Measurements from ENCODE around the gene MBNL1. TPM values are rescaled to one million over a fixed set of nuclear protein-coding genes. Genes with fewer than 3 reads are reported as not detected.
A peak's percentile ranks its signal among the peaks of the same experiment; 100 is the strongest.

The MBNL1 gene
- total RNA-seq, 1 donor, result 545 TPM

DNA sequence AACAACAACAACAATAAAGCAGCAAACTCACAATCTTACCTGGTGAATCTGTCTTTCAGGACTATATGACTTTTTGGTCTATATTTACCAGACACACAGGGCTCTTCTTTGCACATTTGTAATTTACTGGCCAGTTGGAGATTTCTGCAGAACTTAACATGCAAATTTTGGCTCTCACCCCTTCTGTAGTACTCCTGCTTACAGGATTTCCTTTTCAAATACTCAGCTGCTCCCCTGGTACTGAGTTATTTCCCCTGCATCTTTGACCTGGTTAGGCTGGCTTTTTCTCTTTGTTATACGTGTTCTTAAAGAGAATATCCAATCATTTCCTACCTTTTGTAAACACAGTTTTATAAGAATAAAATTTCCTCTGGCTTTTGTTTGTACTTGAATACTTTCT is 228.0 kb downstream of the MBNL1 start:
- no peak for DNase-seq (ENCODE audit: insufficient read length, low spot score, missing footprints)
- no peak overlapping the region for H3K4me2 ChIP-seq (ENCODE audit: insufficient read depth, low read length)
- H3K27ac ChIP-seq (ENCODE audit: low read depth, low read length), result no peak overlapping the region

DNA sequence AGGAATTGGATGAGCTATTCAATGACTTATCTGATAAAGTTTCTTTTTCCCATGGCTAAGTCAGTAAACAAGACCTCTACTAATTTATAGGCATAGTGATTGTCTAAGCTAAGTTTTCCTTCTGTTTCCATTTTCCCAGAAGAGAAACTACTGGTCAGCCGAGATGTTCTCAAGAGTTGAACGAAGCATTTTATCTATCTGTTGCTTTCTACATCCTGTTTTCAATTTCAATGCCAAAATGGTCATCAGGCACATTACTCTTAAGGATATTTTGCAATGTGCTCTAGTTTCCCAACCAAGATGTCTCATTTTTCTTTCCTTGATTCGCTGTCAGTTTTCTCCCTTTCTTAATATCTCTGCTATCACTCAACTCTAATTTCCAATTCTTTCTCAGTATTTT is 228.7 kb downstream of the MBNL1 start:
- Histone ChIP-seq H3K4me3 (ENCODE audit: insufficient read depth, low read length) (no peak overlapping the region), H3K9me3 (ENCODE audit: low read depth, low read length) (no peaks in the 10 kb centered on the region), H3K27ac (ENCODE audit: low read depth, low read length) (no peak overlapping the region), H3K27me3 (ENCODE audit: insufficient read depth, low read length) (no peaks in the 10 kb centered on the region), H3K79me2 (ENCODE audit: insufficient read depth, low read length) (no peaks in the 10 kb centered on the region), H3K36me3 (ENCODE audit: insufficient read depth, low read length) (no peaks in the 10 kb centered on the region), H4K20me1 (ENCODE audit: insufficient read depth, low read length) (no peaks in the 10 kb centered on the region), H3K4me1 (ENCODE audit: insufficient read depth, low read length) (no peaks in the 10 kb centered on the region), H3K4me2 (ENCODE audit: insufficient read depth, low read length) (peak overlapping the region; percentile 51), H2AFZ (ENCODE audit: low read length) (no peak overlapping the region)
- TF ChIP-seq, protein P1, sequence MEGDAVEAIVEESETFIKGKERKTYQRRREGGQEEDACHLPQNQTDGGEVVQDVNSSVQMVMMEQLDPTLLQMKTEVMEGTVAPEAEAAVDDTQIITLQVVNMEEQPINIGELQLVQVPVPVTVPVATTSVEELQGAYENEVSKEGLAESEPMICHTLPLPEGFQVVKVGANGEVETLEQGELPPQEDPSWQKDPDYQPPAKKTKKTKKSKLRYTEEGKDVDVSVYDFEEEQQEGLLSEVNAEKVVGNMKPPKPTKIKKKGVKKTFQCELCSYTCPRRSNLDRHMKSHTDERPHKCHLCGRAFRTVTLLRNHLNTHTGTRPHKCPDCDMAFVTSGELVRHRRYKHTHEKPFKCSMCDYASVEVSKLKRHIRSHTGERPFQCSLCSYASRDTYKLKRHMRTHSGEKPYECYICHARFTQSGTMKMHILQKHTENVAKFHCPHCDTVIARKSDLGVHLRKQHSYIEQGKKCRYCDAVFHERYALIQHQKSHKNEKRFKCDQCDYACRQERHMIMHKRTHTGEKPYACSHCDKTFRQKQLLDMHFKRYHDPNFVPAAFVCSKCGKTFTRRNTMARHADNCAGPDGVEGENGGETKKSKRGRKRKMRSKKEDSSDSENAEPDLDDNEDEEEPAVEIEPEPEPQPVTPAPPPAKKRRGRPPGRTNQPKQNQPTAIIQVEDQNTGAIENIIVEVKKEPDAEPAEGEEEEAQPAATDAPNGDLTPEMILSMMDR (IDR thresholded peaks at IDR 0.05; ENCODE audit: extremely low read depth, low read depth, low read length), result no peak
- DNase-seq (ENCODE audit: insufficient read length, low spot score, missing footprints), result peak; percentile 71

More for the DNA sequence above, 228.0 kb downstream of the MBNL1 start:
- H3K79me2 ChIP-seq (ENCODE audit: insufficient read depth, low read length), result no peaks in the 10 kb centered on the region
- H3K36me3 ChIP-seq (ENCODE audit: insufficient read depth, low read length), result no peaks in the 10 kb centered on the region
- H3K4me3 ChIP-seq (ENCODE audit: insufficient read depth, low read length), result no peak overlapping the region
- H3K4me1 ChIP-seq (ENCODE audit: insufficient read depth, low read length), result no peaks in the 10 kb centered on the region
- no peaks in the 10 kb centered on the region for H3K9me3 ChIP-seq (ENCODE audit: low read depth, low read length)
- no peak overlapping the region for H2AFZ ChIP-seq (ENCODE audit: low read length)
- TF ChIP-seq, protein P1 (IDR thresholded peaks at IDR 0.05; ENCODE audit: extremely low read depth, low read depth, low read length), result no peak
- no peaks in the 10 kb centered on the region for H4K20me1 ChIP-seq (ENCODE audit: insufficient read depth, low read length)
- no peaks in the 10 kb centered on the region for H3K27me3 ChIP-seq (ENCODE audit: insufficient read depth, low read length)

GRCh38 chr3:152497890-152498289 is 229.2 kb downstream of the MBNL1 start:
- DNase-seq (ENCODE audit: insufficient read length, low spot score, missing footprints), result no peak
- H3K4me2 ChIP-seq (ENCODE audit: insufficient read depth, low read length), result peak overlapping the region; percentile 51
- H3K27ac ChIP-seq (ENCODE audit: low read depth, low read length), result no peak overlapping the region
- H3K36me3 ChIP-seq (ENCODE audit: insufficient read depth, low read length), result no peaks in the 10 kb centered on the region
- no peak overlapping the region for H2AFZ ChIP-seq (ENCODE audit: low read length)
- no peaks in the 10 kb centered on the region for H3K9me3 ChIP-seq (ENCODE audit: low read depth, low read length)
- H4K20me1 ChIP-seq (ENCODE audit: insufficient read depth, low read length), result no peaks in the 10 kb centered on the region
- H3K4me3 ChIP-seq (ENCODE audit: insufficient read depth, low read length), result no peak overlapping the region
- TF ChIP-seq, protein P1 (IDR thresholded peaks at IDR 0.05; ENCODE audit: extremely low read depth, low read depth, low read length), result no peak
- H3K4me1 ChIP-seq (ENCODE audit: insufficient read depth, low read length), result no peaks in the 10 kb centered on the region
- H3K27me3 ChIP-seq (ENCODE audit: insufficient read depth, low read length), result no peaks in the 10 kb centered on the region
- no peaks in the 10 kb centered on the region for H3K79me2 ChIP-seq (ENCODE audit: insufficient read depth, low read length)

- TF ChIP-seq, protein P1 (IDR thresholded peaks at IDR 0.05; ENCODE audit: extremely low read depth, low read depth, low read length), result no peak
- H4K20me1 ChIP-seq (ENCODE audit: insufficient read depth, low read length), result no peaks in the 10 kb centered on the region
- H3K4me1 ChIP-seq (ENCODE audit: insufficient read depth, low read length), result no peaks in the 10 kb centered on the region
- no peaks in the 10 kb centered on the region for H3K27me3 ChIP-seq (ENCODE audit: insufficient read depth, low read length)
- no peak overlapping the region for H3K4me2 ChIP-seq (ENCODE audit: insufficient read depth, low read length)
- H3K36me3 ChIP-seq (ENCODE audit: insufficient read depth, low read length), result no peaks in the 10 kb centered on the region
- H3K27ac ChIP-seq (ENCODE audit: low read depth, low read length), result no peak overlapping the region
- H3K9me3 ChIP-seq (ENCODE audit: low read depth, low read length), result no peaks in the 10 kb centered on the region
- no peak overlapping the region for H2AFZ ChIP-seq (ENCODE audit: low read length)
- DNase-seq (ENCODE audit: insufficient read length, low spot score, missing footprints), result no peak
- no peak overlapping the region for H3K4me3 ChIP-seq (ENCODE audit: insufficient read depth, low read length)
- H3K79me2 ChIP-seq (ENCODE audit: insufficient read depth, low read length), result no peaks in the 10 kb centered on the region
Measured at GRCh38 chr3:152499791-152500385, 231.2 kb downstream of the MBNL1 start.
